NCI-H524 (cell line): ENCODE data around the gene MARCHF10.

Source experiments
- DNase-seq, 2 experiments: peaks; one replicate each; lab custom pipeline; 2025; lab: John Stamatoyannopoulos, UW

MARCHF10 gene

DNA sequence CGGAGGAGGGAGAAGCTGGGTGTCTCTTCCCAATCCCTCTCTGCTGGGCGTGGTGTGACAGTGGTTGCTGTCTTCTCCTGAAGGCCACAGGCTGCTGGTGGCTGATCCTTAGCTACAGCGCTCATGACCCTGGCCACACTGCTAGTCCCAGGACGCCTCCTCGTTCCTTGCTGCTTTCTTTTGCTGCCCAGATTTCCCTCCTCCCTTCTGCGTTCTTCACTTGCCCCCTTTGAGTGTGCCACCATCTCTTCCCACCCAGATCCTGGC, 90.6 kb downstream of the MARCHF10 start:
- DNase-seq = no peak

DNA sequence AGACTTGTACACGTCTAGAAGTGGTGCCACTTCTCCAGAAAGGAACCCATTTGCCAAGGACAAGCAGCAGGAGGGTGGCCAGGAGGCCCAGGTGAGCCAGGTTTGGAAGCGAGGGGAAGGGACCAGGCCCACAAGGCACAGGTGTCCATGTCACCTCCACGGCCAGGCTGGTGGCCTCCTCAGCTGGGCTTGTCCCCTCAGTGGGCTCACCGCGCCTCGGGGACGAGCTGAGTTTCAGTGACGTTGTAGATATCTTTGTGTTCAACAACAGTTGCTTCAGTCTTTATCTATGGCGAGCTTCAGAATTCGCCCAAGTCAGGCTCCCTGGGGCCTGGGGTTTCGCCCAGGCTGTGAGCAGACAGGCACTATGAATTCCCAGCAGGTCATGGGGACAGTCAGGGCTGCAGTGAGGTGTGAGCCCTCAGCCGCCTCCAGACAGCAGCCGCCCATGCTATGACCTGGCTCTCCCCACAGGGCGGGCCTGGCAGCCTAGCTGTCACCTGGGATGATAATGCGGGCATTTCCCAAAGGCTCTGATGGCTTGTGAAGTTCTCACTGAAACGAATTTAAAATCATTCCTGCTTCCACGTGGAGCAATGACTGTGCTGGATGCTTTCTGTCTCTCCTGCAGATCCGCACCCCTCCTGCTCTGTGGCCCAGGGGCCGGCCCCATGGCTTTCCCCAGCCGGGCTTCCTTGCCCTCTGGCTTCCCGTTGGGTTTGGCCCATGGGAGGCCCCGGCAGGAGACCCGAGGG, 91.1 kb downstream of the MARCHF10 start:
- DNase-seq = no peak

DNA sequence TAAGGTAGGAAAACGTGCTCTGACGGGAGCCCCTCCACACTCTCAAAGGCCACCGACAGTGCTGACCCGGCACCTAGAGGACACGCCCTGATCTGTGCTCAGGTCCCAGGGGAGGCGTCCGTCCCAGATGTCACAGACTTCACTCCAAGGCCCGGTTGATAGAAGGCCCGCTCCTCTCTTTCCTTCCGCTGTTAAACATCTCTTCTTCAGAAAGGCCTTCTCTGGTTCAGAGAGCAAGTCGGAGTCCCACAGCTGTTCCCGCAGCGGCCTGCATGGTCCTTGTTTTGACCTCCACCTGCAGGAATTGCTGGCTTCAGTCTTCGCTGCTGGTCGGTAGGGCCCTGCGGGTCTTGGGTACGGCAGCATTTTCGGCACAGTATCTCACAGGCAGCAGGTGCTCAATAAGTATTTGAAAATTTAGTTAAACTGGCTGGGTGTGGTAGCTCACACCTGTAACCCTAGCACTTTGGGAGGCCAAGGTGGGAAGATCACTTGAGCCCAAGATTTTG, 92.2 kb downstream of the MARCHF10 start:
- no peak for DNase-seq

DNA sequence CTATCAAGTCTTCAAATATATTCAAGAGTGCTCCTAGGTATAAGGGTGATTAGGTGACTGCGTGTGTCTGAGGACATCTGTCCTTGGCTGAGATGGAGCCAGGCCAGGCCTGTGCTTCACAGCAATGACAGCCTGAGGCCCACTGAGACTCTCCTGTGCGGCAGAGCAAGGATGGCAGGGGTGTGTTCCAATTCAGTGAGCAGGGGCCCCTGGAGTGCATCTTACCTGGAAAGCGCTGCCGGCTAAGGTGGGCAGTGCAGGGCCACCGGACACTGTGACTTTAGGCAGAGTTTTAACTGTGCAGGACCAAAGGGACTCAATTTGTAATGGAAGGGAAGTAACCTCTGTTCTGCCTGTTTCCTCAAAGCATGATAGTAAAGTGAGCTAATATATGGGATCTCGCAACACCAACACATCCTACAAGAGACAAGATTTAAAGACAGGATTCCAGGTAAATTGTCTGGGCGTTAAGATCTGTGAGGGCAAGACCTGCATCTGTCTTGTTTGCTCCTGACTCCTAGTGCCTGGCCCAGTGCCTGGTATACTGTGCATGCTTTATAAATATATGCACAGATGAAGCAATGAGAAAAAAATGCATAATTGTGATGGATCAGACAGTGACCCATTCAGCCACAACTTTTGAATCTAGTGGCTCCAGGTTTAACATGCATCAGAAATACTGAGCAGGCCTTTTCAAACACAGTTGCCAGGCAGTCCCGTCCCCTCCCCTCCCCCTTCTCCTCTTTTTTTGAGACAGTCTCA, 93.9 kb downstream of the MARCHF10 start:
- DNase-seq = peak; percentile 53 to 78

DNA sequence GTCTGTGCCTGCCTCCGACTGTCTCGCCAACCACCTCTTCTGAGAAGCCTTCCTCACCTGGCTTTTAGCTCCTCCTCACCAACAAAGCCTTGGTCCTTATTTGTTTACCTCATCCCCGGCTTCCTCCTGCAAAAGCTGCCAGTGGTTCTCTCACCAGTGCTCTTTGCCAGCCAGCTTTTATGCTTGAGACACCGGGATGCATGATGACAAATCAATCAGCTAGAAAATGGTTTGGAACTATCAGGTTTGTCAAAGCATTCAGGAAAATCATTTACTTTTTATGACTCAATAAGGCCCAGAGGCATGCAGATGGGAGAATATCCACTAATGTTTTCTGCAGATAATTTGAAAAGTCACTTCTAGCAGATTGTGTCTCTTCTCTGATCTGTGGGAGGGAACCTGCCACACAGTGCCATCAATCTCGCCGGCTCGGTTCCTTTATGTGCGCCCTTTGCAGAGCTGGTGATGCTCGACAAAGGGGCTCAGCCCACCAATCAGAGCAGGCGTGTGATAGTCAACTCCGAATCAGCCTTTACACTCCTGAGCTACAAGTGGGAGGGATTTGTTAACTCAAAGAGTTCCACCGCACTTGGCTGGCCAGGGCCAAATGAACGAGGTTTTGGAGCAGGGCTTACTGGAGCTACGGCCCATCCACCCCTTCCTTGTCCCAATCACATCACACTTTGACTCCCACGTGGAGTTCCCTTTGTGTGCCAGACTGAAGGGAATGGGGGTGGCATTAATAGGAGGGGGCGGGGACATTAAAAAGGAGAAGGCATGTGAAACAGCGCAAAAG, 94.8 kb downstream of the MARCHF10 start:
- no peak for DNase-seq

DNA sequence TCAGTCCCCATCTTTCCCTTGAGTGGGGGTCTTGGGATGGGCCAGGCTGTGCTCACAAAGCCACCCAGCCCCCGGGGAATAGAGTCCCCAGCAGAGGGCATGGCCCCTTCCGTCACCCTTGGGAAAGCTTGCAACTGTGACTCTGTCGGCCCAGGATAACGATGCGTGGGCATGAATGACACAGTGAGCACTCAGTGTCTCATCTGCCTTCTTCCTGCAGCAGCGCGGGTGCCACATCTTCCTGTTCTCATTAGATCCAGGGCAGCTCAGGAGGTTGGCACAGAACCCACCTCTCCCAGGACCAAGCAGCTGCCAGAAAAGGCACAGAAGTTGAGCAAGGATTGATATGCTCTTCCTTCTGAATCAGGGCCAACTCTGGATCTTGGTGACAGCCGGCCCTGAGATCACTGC, 95.9 kb downstream of the MARCHF10 start:
- DNase-seq = no peak

DNA sequence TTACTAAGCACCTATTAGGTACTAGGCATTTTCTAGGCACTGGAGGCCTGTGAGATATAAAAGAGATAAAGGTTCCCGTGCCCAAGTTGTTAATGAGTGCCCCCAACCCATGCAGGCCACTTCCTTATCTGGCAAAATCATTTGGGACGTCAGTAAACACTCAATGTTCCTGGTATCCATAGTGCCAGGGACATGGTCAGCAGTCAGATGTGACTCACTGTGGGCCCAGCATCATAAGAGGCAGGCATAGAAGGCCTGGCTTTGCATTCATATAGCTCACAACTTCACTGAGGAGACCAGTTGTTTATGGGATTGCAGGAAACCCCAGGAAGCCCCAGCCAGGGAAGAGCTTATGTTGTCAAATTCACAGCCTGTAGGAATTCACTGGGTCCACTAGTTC, 99.5 kb downstream of the MARCHF10 start:
- DNase-seq = no peak

DNA sequence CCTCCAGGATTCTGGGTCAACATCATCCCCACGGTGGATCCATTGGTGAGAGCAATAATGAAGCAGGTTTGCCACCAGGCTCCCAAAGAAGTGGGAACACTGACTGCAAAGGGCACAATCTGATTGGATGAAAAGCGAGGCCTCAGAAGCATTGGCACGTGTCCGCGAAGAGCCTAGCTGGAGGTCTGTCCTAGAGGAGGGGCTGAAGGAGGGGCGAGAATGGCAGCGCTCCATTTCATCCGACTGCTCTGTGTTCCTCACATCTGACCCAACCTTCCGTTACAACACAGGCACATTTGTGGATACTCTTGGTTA, 100.7 kb downstream of the MARCHF10 start:
- no peak for DNase-seq

DNA sequence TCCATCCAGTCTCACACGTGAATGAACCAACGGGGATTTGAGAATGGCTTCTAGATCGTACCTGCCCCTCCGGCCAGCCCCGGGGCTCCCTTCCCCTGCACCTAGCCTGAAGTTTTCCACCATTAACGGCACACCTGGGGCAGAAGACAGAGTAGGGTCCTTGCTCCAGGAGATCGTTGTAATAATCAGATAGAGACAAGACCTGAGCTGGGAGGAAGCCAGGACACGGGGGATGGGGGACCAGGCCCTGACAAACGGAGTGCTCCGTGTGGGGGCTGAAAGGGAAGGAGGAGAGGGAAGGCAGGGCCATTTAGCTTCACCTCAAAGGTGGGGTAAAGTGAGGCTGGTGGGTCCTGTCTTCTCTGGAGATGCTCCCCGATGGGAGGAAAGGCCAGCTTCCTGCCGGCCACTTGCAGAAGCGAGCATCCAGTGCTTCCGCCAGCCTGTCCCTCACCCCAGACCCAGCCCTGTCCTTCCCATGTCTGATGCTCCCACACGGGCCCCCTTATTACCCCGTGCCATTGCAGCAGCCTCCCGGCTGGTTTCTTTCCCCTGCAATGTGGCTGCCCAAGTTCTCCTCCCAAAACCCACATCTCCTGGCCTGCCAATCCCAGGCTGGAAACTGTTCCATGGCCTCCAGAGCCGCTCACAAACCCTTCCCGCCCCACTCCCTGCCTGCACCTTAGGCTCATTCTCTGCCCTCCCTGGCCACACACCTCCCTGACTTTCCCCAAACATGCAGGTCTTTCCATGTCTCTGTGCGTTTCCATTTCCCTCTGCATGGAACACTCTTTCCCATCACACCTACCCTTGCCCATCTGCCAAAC, 101.3 kb downstream of the MARCHF10 start:
- DNase-seq = no peak

DNA sequence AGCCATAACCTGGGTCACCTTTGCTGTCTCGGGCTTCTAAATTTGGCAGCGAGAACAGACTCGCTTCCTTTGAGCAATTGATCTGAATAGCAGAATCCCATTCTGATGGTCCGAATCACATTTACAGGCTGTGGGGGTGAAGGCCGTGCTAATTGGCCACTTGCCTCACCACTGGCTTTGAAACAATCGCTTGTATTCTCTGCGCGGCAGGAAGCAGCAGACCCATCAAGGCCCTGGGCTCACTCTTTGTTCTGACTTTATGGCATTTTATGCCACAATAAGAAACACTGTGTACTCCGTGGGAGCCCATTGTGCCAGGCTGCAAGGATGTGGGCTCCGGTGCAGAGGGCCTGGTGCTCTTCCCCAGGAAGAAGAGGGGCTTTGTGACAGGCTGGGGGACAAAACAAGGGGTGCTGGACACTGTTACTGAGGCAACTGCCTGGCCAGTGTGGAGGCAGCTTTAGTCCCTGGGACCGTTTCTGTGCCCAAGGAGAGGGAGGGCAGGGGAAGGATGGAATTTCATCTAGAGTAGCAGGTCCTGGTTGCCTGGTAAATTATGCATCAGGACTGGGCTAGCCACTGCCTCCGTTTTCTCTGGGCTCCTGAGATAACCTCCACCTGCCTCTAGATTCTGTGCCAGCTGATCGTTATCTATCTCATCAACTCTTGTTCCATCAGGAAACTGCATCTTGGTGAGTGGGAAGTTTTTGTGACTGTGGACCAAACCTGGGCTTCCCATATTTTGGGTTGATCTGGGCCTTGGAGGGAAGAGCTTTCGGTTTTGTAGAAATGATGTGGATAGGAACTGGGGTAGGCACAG, 102.1 kb downstream of the MARCHF10 start:
- DNase-seq = no peak

DNA sequence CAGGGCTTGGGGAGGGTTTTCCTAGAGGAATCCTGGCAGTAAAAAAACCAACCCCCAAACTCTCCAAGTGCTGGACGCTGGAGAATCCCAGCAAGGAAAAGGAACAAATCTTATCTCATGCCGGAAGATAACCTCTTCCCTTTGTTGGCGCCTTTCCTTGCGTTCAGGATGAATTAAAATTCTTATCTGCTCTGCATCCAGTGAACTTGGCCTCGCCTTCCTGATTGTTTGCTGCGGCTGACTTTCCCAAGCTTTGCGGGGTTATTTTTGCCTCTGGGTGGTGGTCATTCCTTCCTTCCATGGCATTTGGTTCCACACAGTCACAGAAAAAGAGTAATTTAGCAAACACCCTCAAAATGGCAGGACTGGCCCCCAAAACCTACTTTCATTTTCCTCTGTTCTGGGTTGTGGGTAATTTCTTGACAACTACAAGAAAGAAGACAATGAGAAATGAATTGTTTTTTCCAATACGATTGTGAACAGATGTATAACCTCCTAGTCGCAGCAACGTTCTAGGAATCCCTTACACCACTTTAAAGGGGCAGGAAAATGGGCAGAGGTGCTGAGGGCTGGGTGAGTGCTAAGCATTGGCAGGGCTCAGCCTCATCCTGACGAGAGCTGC, 102.8 kb downstream of the MARCHF10 start:
- no peak for DNase-seq

DNA sequence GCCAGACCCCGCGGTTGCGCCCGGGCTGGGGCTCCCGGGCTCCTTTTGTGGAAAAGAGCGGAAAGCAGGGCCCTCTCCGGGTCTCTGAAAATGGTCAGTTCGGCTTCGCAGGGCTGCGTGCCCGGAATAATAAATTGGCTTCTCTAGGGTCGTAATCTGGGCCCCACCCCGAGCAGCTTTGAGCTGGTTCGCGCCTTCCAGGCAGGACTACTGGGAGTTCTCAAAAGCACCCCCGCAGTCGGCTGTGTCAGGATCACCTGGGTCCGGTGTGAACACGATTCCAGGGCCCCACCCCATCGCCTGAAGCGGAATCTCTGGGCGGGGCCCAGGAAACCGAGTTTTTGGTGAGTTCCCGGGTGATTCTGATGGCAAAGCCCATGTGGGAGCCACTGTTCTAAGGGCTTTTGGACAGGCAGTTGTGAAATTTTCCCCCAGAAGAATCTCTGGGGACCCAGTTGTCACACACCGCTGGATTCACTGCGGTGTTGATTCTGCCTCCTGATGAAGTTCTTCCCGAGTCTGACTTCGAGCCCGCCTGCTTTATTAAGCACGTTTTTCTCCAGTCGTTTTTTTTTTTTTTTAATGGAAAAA, 103.6 kb downstream of the MARCHF10 start:
- DNase-seq = peak in 1 of 2 experiments; percentile 53

DNA sequence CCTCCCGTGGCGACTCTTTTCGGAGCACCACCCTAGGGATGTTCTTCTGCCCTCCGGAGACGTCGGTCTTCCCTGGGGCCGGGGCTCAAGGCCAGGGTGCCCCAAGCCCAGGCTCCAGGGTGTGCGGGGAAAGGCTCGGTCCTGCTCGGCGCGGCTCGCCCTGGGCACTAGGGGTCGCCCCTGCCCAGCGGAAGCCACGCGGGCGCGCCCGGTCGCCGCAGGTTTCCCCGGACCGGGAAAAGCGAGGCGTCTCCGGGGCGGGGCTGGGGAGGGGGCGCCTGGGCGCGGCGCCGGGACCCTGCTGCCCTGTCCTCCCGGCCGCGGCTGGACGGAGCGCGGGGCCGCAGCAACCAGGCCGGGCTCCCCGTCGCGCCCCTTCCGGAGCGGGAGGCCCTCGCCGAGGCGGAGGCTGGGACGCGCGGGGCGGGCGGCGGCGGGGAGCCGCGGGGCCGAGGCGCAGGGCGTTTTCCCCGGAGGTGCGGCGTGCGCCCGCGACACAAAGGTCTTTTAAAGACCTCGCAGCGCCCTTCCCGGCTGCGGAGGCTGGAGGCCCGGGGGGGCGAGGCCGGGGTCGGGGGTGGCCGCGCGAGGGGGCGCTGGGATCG, 104.2 kb downstream of the MARCHF10 start:
- DNase-seq = peak; percentile 56 to 77

DNA sequence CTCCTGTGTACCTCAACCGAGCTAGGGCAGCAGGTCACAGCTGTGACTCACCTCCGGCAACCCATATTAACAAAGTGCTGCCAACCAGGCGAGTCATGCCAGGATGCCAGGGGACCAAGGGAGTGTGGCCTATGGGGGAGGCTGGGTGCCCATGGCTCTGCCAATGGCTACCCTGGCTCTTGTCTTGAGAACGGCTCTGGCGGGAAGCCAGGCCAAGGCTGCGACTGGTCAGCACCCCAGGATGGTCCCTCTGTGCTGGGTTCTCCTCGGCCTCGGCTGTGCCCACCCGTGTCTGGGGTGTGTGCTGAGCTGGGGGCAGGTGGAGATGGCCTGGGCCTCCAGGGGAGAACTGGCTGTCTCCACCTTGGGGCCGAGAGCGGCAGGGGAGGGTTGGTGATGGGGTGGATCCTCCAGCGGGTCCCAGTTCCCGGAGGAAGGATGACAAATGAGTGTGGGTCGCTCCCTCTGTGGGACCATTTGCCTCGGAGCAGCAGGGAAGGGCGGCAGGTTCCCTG, 104.8 kb downstream of the MARCHF10 start:
- peak in 1 of 2 experiments; percentile 54 for DNase-seq

DNA sequence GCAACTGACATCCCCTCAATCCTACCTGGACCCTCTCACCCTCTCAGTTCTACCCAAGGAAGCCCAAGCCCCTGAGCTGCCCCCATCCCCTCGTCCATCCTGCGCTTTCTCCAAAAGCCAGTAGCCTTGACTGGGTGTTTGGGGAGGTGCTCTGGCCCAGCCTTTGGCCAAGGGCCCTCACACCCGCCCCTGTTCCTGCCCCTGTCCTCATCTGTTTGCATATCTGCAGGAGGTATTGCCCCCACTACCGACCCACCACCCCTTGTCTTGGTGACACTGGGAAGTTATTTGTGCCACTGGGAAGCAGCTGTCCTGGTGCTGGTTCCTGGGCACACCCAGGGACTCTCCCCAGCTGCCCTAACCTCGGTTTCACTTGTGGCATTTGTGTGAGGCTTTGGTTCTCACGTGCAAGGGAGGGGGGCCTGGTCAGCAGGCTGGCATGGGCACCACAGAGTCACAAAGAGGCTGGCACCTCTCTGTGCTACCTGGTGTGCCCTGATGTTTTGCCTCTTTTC, 105.3 kb downstream of the MARCHF10 start:
- DNase-seq = no peak

DNA sequence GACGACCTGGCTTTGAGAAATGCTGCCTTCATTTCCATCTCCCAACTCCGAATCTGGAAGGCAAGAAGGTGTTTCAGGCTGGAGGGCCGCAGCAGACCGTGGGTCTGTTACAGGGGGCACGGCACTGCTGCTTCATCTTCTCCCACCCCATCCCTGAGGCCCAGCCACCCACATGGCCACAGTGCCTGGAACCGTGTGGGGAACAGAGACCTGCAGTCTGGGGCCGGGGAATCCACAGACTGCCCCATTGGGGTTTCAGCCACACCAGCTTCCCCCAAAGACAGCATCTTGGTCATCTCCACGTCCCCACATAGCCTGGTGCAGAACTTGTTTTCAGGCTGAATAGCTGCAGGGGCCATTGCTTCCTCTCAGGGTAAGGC, 106.4 kb downstream of the MARCHF10 start:
- DNase-seq = no peak

DNA sequence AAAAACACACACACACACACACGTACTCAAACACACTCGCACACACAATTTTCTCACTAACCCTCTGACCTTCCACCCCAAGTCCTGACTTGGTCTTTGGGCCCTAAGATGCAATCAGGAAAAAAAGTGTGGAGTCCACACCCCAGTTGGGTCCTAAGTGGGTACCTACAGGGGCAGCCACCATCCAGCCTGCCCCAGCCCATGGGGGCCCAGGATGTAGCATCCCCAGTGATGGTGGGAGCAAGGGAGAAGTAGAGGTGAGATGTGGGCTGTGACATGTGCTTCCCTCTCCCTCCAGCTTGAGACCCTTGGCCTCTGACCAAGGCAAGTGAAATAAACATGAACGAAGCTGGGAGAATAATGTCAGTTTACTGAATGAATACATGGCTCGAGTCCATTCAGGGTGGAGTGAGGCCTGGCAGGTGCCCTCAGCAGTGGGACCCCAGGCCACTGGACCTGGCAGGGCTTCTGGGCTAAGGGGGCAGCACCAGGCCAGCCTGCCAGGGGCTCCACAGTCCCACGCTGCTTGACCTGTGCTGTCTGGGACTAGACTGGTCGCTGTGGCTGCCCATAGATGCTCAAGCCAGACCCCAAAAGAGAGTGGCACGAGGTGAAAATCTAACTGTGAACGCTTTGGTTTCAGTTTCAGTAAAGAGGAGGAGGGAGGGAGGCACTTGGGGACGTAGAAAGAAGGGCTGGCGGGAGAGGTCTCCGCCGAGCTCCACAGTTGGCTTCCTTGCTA, 107.0 kb downstream of the MARCHF10 start:
- DNase-seq = no peak

DNA sequence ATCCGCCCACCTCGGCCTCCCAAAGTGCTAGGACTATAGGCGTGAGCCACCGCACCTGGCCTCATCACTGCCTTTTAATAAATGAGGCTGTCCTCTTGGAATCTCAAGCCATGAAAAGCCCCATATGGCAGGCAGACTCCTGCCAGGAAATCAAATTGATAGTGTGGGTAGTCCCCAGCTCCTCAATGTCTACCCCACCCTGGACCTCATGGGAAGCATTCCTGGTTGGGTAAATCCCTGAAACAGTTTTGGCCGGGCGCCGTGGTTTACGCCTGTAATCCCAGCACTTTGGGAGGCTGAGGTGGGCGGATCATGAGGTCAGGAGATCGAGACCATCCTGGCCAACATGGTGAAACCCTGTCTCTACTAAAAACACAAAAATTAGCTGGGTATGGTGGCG, 109.7 kb downstream of the MARCHF10 start:
- peak in 1 of 2 experiments; percentile 47 for DNase-seq
